Neural progenitor cell (in vitro differentiated cells): Measurements from ENCODE around the gene SMG9. TPM values are rescaled to one million over a fixed set of nuclear protein-coding genes. Genes with fewer than 3 reads are reported as not detected.

ENCODE experiments used
- DNase-seq: peaks from one replicate; pipeline ENCODE4 v3.0.0-alpha.2; 2016; ENCODE audit warnings: low spot score
- H2AFZ ChIP-seq: fragments of 200-600 bp; sonication (generic); replicated peaks from 2 replicates; pipeline ENCODE4 v1.6.1; 2016; ENCODE audit warnings: antibody characterized with exemption
- H3F3A ChIP-seq: fragments of 200-600 bp; sonication (generic); 2 replicates; pipeline ENCODE4 v1.6.1; 2016; ENCODE audit warnings: antibody characterized with exemption, low read depth
- H3K27ac ChIP-seq: fragments of 200-600 bp; sonication (generic); 2 replicates; pipeline ENCODE4 v1.5.1; 2016; ENCODE audit warnings: mild to moderate bottlenecking
- H3K27me3 ChIP-seq: fragments of 200-600 bp; sonication (generic); 2 replicates; pipeline ENCODE4 v1.6.1; 2016; ENCODE audit warnings: mild to moderate bottlenecking, moderate library complexity
- H3K36me3 ChIP-seq: fragments of 200-600 bp; sonication (generic); 2 replicates; pipeline ENCODE4 v1.5.1; 2016
- H3K4me1 ChIP-seq: fragments of 200-600 bp; sonication (generic); 2 replicates; pipeline ENCODE4 v1.6.1; 2016; ENCODE audit warnings: mixed run types
- H3K4me2 ChIP-seq: fragments of 200-600 bp; sonication (generic); 2 replicates; pipeline ENCODE4 v1.6.1; 2016
- H3K4me3 ChIP-seq: fragments of 200-600 bp; sonication (generic); 2 replicates; pipeline ENCODE4 v1.5.1; 2016
- H3K79me2 ChIP-seq: fragments of 200-600 bp; sonication (generic); 2 replicates; pipeline ENCODE4 v1.6.1; 2016; ENCODE audit warnings: low read depth
- H3K9ac ChIP-seq: fragments of 200-600 bp; sonication (generic); 2 replicates; pipeline ENCODE4 v1.6.1; 2016
- H3K9me3 ChIP-seq: fragments of 200-600 bp; sonication (generic); 2 replicates; pipeline ENCODE4 v1.5.1; 2016; ENCODE audit warnings: low read depth
- H4K20me1 ChIP-seq: fragments of 200-600 bp; sonication (generic); 2 replicates; pipeline ENCODE4 v1.6.1; 2016; ENCODE audit warnings: low read depth
- H3K27ac Mint-ChIP-seq: 3 replicates; pipeline ENCODE4 v1.8.0; 2021; ENCODE audit warnings: mixed read lengths
- H3K27me3 Mint-ChIP-seq: 2 replicates; pipeline ENCODE4 v1.8.0; 2022; ENCODE audit warnings: low read depth, mild to moderate bottlenecking, inconsistent platforms, moderate library complexity, mixed read lengths; ENCODE audit not compliant: insufficient read depth
- H3K36me3 Mint-ChIP-seq: 3 replicates; pipeline ENCODE4 v1.8.0; 2021; ENCODE audit warnings: mixed read lengths
- H3K4me1 Mint-ChIP-seq: 3 replicates; pipeline ENCODE4 v1.8.0; 2021; ENCODE audit warnings: mixed read lengths
- H3K4me3 Mint-ChIP-seq: 3 replicates; pipeline ENCODE4 v1.8.0; 2021; ENCODE audit warnings: mild to moderate bottlenecking, moderate library complexity, mixed read lengths
- H3K9me3 Mint-ChIP-seq: 3 replicates; pipeline ENCODE4 v1.8.0; 2020; ENCODE audit warnings: mixed read lengths
- CTCF ChIP-seq: fragments of 200-600 bp; sonication (generic); IDR thresholded peaks from 2 replicates; pipeline ENCODE4 v1.5.1; 2017; ENCODE audit warnings: antibody characterized with exemption, mild to moderate bottlenecking
- EZH2 ChIP-seq: fragments of 200-600 bp; sonication (generic); IDR thresholded peaks from 2 replicates; pipeline ENCODE4 v1.6.1; 2017; ENCODE audit warnings: antibody characterized with exemption, mild to moderate bottlenecking, moderate library complexity
- EZH2phosphoT487 ChIP-seq: fragments of 200-600 bp; sonication (generic); IDR thresholded peaks from 2 replicates; pipeline ENCODE4 v1.6.1; 2017; ENCODE audit warnings: antibody characterized with exemption
- total RNA-seq: library from RNA; depleted of rRNA; stranded (reverse); fragments of >200 nt; gene quantifications from 2 replicates; pipeline ENCODE4 v1.2.3, GENCODE V29; 2015; ENCODE audit warnings: low replicate concordance

SMG9 gene
- total RNA-seq, 1 donor from 2014 or later: 33.4 TPM

GRCh38 chr19:43724896-43725295 lies 29.9 kb downstream of the SMG9 start:
- H3K36me3 ChIP-seq: no peaks in the 10 kb centered on the region
- TF ChIP-seq EZH2 (no peak), CTCF (no peak), EZH2phosphoT487 (no peak)
- H3F3A ChIP-seq: no peaks in the 10 kb centered on the region
- H3K27me3 ChIP-seq: no peaks in the 10 kb centered on the region
- Mint-ChIP-seq H3K27ac (no peak overlapping the region), H3K36me3 (peaks cover 15% of the 10 kb centered on the region), H3K4me3 (no peak overlapping the region), H3K4me1 (peaks cover 5% of the 10 kb centered on the region), H3K9me3 (no peaks in the 10 kb centered on the region), H3K27me3 (peaks cover 5% of the 10 kb centered on the region)
- no peaks in the 10 kb centered on the region for H3K9me3 ChIP-seq
- H3K4me1 ChIP-seq: peaks cover 1% of the 10 kb centered on the region
- no peaks in the 10 kb centered on the region for H3K79me2 ChIP-seq
- H2AFZ ChIP-seq: no peak overlapping the region
- no peak for DNase-seq
- H3K4me2 ChIP-seq: no peak overlapping the region
- H3K4me3 ChIP-seq: no peak overlapping the region
- no peak overlapping the region for H3K27ac ChIP-seq
- no peak overlapping the region for H3K9ac ChIP-seq
- no peaks in the 10 kb centered on the region for H4K20me1 ChIP-seq

- no peak overlapping the region for H3K4me2 ChIP-seq
- H3F3A ChIP-seq: no peaks in the 10 kb centered on the region
- no peaks in the 10 kb centered on the region for H3K79me2 ChIP-seq
- H3K36me3 ChIP-seq: no peaks in the 10 kb centered on the region
- H3K9me3 ChIP-seq: no peaks in the 10 kb centered on the region
- no peak overlapping the region for H3K27ac Mint-ChIP-seq
- no peak for TF ChIP-seq EZH2phosphoT487
- no peak for TF ChIP-seq EZH2
- TF ChIP-seq CTCF: peak; percentile 44
- no peak overlapping the region for H3K4me3 ChIP-seq
- H3K27ac ChIP-seq: no peak overlapping the region
- H3K9ac ChIP-seq: no peak overlapping the region
- no peak for DNase-seq
- no peak overlapping the region for H3K4me3 Mint-ChIP-seq
- H3K4me1 ChIP-seq: peaks cover 4% of the 10 kb centered on the region
- no peaks in the 10 kb centered on the region for H3K4me1 Mint-ChIP-seq
- no peaks in the 10 kb centered on the region for H4K20me1 ChIP-seq
- no peaks in the 10 kb centered on the region for H3K9me3 Mint-ChIP-seq
- H3K27me3 ChIP-seq: no peaks in the 10 kb centered on the region
- H3K27me3 Mint-ChIP-seq: peaks cover 2% of the 10 kb centered on the region
- H3K36me3 Mint-ChIP-seq: peaks cover 6% of the 10 kb centered on the region
- H2AFZ ChIP-seq: no peak overlapping the region
Measured at GRCh38 chr19:43723588-43723987, 31.2 kb downstream of the SMG9 start.

- no peak overlapping the region for H3K27ac ChIP-seq
- no peak for TF ChIP-seq CTCF
- TF ChIP-seq EZH2phosphoT487: no peak
- no peak for TF ChIP-seq EZH2
Measured at GRCh38 chr19:43721469-43722048, 33.2 kb downstream of the SMG9 start.

More at GRCh38 chr19:43721469-43722048, 33.2 kb downstream of the SMG9 start:
- H4K20me1 ChIP-seq: no peaks in the 10 kb centered on the region
- no peaks in the 10 kb centered on the region for H3K36me3 ChIP-seq
- Mint-ChIP-seq H3K36me3 (no peaks in the 10 kb centered on the region), H3K9me3 (no peaks in the 10 kb centered on the region), H3K27ac (peak overlapping the region; percentile 26), H3K4me1 (no peaks in the 10 kb centered on the region), H3K4me3 (no peak overlapping the region), H3K27me3 (peaks cover 4% of the 10 kb centered on the region)
- H3K4me3 ChIP-seq: no peak overlapping the region
- H3K79me2 ChIP-seq: no peaks in the 10 kb centered on the region
- H3F3A ChIP-seq: no peaks in the 10 kb centered on the region
- H3K9ac ChIP-seq: no peak overlapping the region
- H3K4me1 ChIP-seq: peaks cover 4% of the 10 kb centered on the region
- H2AFZ ChIP-seq: no peak overlapping the region
- no peak overlapping the region for H3K4me2 ChIP-seq
- no peaks in the 10 kb centered on the region for H3K9me3 ChIP-seq
- no peak for DNase-seq
- no peaks in the 10 kb centered on the region for H3K27me3 ChIP-seq
